A549 treated with RU486 at 1 μM for 4 hours (cell line): ENCODE measurements around the gene ARHGEF9. TPM values are rescaled to one million over a fixed set of nuclear protein-coding genes. Genes with fewer than 3 reads are reported as not detected.

Experiments
- total RNA-seq: library from RNA; stranded (reverse); fragments of 200-300 nt; extraction: Qiagen RNA extraction; gene quantifications from 5 replicates; pipeline ENCODE4 v1.2.3, GENCODE V29; 2022; ENCODE audit warnings: low read depth

ARHGEF9 gene
- total RNA-seq, result 4.9 to 5.9 TPM (median 5.3 TPM) in 5 replicates

GRCh38 chrX:63784902-63785707, at the start of gene ARHGEF9:
TSS of gene ARHGEF9 (minus strand) at chrX:63785214. CDS start at chrX:63785145, 69 bp downstream.

